Urothelium cell line (cell line): ENCODE data around the gene ACTL10.
"Not testable (repeated sequence)": the region's sequence is repeated elsewhere in the genome, so short reads cannot be mapped to it uniquely, and the experiment has no call there.

Source experiments
- DNase-seq: peaks from one replicate; pipeline ENCODE4 v3.0.0; 2011; ENCODE audit warnings: low spot score, mixed read lengths
- FAIRE-seq: peaks from 2 replicates; lab custom pipeline; 2011; peaks lifted over from hg19 to GRCh38; lab: Jason Lieb, UNC

Gene ACTL10

GRCh38 chr20:33666293-33667244 lies at the start of gene ACTL10:
TSS of gene ACTL10 (plus strand) at chr20:33666943. CDS start at chr20:33667498, 555 bp downstream.
- DNase-seq, result no peak
- no peak for FAIRE-seq

GRCh38 chr20:33621717-33622400 lies 44.9 kb upstream of the ACTL10 start:
- FAIRE-seq (no peak), DNase-seq (no peak)

GRCh38 chr20:33622705-33623365 lies 43.9 kb upstream of the ACTL10 start:
- DNase-seq (no peak), FAIRE-seq (no peak)

- no peak for FAIRE-seq
- DNase-seq, result no peak
Measured at GRCh38 chr20:33624399-33624798, 42.3 kb upstream of the ACTL10 start.

GRCh38 chr20:33626190-33626589 lies 40.6 kb upstream of the ACTL10 start:
- no peak for DNase-seq
- FAIRE-seq, result no peak

GRCh38 chr20:33627577-33628216 lies 39.0 kb upstream of the ACTL10 start:
- DNase-seq, result no peak
- no peak for FAIRE-seq

- DNase-seq (no peak), FAIRE-seq (no peak)
Measured at GRCh38 chr20:33629533-33629932, 37.2 kb upstream of the ACTL10 start.

- FAIRE-seq, result no peak
Measured at GRCh38 chr20:33629979-33630378, 36.8 kb upstream of the ACTL10 start.

GRCh38 chr20:33630507-33630906 lies 36.2 kb upstream of the ACTL10 start:
- DNase-seq, result no peak
- no peak for FAIRE-seq

More at GRCh38 chr20:33629979-33630378, 36.8 kb upstream of the ACTL10 start:
- no peak for DNase-seq

GRCh38 chr20:33631910-33632309 lies 34.8 kb upstream of the ACTL10 start:
- not testable (repeated sequence) for FAIRE-seq, DNase-seq

GRCh38 chr20:33635341-33635740 lies 31.4 kb upstream of the ACTL10 start:
- no peak for FAIRE-seq
- no peak for DNase-seq

GRCh38 chr20:33636776-33637175 lies 30.0 kb upstream of the ACTL10 start:
- FAIRE-seq (no peak), DNase-seq (no peak)

GRCh38 chr20:33640287-33640686 lies 26.5 kb upstream of the ACTL10 start:
- FAIRE-seq (no peak), DNase-seq (no peak)

- FAIRE-seq, result no peak
- no peak for DNase-seq
Measured at GRCh38 chr20:33644313-33645071, 22.3 kb upstream of the ACTL10 start.

- DNase-seq (no peak), FAIRE-seq (no peak)
Measured at GRCh38 chr20:33645072-33645358, 21.7 kb upstream of the ACTL10 start.

GRCh38 chr20:33645396-33645795 lies 21.3 kb upstream of the ACTL10 start:
- FAIRE-seq (no peak), DNase-seq (no peak)

GRCh38 chr20:33646191-33646590 lies 20.6 kb upstream of the ACTL10 start:
- FAIRE-seq, result no peak
- DNase-seq, result no peak

- not testable (repeated sequence) for DNase-seq, FAIRE-seq
Measured at GRCh38 chr20:33646959-33647602, 19.7 kb upstream of the ACTL10 start.

GRCh38 chr20:33647603-33648395 lies 18.9 kb upstream of the ACTL10 start:
- no peak for FAIRE-seq
- DNase-seq, result no peak
